Measurements from ENCODE around the gene CYS1. TPM values are rescaled to one million over a fixed set of nuclear protein-coding genes. Genes with fewer than 3 reads are reported as not detected.
A peak's percentile ranks its signal among the peaks of the same experiment; 100 is the strongest.

Gene CYS1
- total and polyA plus RNA-seq, 2 of the 13 experiments (the other 11 are each of a cell fraction or from before 2014, with no cell fraction given), result 0.04 TPM; not detected in 1

DNA sequence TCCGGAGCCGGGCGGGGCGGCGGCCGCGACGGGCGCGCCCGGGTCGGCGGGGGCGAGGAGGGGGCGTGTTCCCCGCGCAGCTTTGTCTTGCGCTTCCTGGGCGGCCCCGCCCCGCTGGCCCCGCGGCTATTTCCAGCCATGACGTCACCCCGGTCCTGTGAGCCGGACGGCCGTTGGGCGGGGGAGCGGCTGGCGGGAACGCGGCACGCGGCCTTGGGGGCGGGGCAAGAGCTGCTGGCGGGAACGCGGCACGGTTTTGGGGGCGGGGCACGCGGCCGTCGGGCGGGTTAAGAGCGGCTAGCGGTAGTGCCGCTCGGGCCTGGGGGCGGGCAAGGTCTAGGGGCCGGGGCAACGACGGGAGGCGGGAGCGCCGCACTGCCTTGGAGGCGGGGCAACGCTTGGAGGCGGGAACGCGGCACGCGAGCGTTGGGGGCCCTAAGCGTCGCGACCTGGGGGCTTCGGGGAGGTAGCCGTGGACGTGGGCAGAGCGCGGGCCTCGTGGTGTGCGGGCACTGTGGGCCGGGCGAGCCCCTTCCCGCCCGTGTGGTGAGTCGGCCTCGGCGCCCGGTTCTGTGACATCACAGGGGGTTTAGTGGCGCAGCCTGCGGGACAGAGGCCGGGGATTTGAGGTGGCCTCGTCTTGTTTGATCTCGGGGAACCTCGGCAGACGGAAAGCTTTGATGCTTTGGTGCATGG is 36.2 kb downstream of the CYS1 start (continued):
- TF ChIP-seq, protein P1, sequence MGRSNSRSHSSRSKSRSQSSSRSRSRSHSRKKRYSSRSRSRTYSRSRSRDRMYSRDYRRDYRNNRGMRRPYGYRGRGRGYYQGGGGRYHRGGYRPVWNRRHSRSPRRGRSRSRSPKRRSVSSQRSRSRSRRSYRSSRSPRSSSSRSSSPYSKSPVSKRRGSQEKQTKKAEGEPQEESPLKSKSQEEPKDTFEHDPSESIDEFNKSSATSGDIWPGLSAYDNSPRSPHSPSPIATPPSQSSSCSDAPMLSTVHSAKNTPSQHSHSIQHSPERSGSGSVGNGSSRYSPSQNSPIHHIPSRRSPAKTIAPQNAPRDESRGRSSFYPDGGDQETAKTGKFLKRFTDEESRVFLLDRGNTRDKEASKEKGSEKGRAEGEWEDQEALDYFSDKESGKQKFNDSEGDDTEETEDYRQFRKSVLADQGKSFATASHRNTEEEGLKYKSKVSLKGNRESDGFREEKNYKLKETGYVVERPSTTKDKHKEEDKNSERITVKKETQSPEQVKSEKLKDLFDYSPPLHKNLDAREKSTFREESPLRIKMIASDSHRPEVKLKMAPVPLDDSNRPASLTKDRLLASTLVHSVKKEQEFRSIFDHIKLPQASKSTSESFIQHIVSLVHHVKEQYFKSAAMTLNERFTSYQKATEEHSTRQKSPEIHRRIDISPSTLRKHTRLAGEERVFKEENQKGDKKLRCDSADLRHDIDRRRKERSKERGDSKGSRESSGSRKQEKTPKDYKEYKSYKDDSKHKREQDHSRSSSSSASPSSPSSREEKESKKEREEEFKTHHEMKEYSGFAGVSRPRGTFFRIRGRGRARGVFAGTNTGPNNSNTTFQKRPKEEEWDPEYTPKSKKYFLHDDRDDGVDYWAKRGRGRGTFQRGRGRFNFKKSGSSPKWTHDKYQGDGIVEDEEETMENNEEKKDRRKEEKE (IDR thresholded peaks at IDR 0.05), result no peak
- TF ChIP-seq SRSF1 (optimal IDR thresholded peaks at IDR 0.05; ENCODE audit: low read depth, low read length) (no peak), CHCHD3 (CRISPR knock-in tag; IDR thresholded peaks at IDR 0.05) (no peak; the same call in none of the 2 replicates), KDM2A (CRISPR knock-in tag; IDR thresholded peaks at IDR 0.05; ENCODE audit: borderline replicate concordance, low read depth) (0 out of 2 replicates have a peak, but pooled peaks have one; percentile 29), TBL1XR1 (IDR thresholded peaks at IDR 0.05; ENCODE audit: borderline replicate concordance, low read length, partially characterized antibody) (no peak), ZFY (CRISPR knock-in tag; IDR thresholded peaks at IDR 0.05) (no peak), NFIC (IDR thresholded peaks at IDR 0.05; ENCODE audit: low read length) (no peak), ZNF589 (CRISPR knock-in tag; conservative IDR thresholded peaks at IDR 0.05) (peak; percentile 78; the same call in 1 of the 2 replicates), RFX5 (IDR thresholded peaks at IDR 0.05; ENCODE audit: low read depth, low read length) (peak; percentile 37; the same call in 1 of the 2 replicates), JUND (CRISPR knock-in tag; IDR thresholded peaks at IDR 0.05) (peak; percentile 74; the same call in 1 of the 2 replicates), FOXC1 (CRISPR knock-in tag; IDR thresholded peaks at IDR 0.05; ENCODE audit: borderline replicate concordance) (no peak), ZNF274 (CRISPR knock-in tag; IDR thresholded peaks at IDR 0.05) (no peak; the same call in 1 of the 2 replicates), MYNN (CRISPR knock-in tag; IDR thresholded peaks at IDR 0.05; ENCODE audit: low read depth) (no peak), ZNF446 (CRISPR knock-in tag; IDR thresholded peaks at IDR 0.05) (no peak), ZNF850 (CRISPR knock-in tag; conservative IDR thresholded peaks at IDR 0.05) (no peak), ZSCAN25 (CRISPR knock-in tag; IDR thresholded peaks at IDR 0.05) (no peak), ZNF234 (CRISPR knock-in tag; conservative IDR thresholded peaks at IDR 0.05) (0 out of 2 replicates have a peak, but pooled peaks have one; percentile 20), TMF1 (CRISPR knock-in tag; IDR thresholded peaks at IDR 0.05; ENCODE audit: low read depth) (peak; percentile 93), DNMT3B (CRISPR knock-in tag; conservative IDR thresholded peaks at IDR 0.05) (no peak)
- TF ChIP-seq, protein P2, sequence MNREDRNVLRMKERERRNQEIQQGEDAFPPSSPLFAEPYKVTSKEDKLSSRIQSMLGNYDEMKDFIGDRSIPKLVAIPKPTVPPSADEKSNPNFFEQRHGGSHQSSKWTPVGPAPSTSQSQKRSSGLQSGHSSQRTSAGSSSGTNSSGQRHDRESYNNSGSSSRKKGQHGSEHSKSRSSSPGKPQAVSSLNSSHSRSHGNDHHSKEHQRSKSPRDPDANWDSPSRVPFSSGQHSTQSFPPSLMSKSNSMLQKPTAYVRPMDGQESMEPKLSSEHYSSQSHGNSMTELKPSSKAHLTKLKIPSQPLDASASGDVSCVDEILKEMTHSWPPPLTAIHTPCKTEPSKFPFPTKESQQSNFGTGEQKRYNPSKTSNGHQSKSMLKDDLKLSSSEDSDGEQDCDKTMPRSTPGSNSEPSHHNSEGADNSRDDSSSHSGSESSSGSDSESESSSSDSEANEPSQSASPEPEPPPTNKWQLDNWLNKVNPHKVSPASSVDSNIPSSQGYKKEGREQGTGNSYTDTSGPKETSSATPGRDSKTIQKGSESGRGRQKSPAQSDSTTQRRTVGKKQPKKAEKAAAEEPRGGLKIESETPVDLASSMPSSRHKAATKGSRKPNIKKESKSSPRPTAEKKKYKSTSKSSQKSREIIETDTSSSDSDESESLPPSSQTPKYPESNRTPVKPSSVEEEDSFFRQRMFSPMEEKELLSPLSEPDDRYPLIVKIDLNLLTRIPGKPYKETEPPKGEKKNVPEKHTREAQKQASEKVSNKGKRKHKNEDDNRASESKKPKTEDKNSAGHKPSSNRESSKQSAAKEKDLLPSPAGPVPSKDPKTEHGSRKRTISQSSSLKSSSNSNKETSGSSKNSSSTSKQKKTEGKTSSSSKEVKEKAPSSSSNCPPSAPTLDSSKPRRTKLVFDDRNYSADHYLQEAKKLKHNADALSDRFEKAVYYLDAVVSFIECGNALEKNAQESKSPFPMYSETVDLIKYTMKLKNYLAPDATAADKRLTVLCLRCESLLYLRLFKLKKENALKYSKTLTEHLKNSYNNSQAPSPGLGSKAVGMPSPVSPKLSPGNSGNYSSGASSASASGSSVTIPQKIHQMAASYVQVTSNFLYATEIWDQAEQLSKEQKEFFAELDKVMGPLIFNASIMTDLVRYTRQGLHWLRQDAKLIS (CRISPR knock-in tag; IDR thresholded peaks at IDR 0.05), result no peak
- TF ChIP-seq, protein P3, sequence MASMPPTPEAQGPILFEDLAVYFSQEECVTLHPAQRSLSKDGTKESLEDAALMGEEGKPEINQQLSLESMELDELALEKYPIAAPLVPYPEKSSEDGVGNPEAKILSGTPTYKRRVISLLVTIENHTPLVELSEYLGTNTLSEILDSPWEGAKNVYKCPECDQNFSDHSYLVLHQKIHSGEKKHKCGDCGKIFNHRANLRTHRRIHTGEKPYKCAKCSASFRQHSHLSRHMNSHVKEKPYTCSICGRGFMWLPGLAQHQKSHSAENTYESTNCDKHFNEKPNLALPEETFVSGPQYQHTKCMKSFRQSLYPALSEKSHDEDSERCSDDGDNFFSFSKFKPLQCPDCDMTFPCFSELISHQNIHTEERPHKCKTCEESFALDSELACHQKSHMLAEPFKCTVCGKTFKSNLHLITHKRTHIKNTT (CRISPR knock-in tag; IDR thresholded peaks at IDR 0.05), result no peak

Data from HepG2 (cell line).